ENCODE results near the gene POU3F4. TPM values are rescaled to one million over a fixed set of nuclear protein-coding genes. Genes with fewer than 3 reads are reported as not detected.

Gene POU3F4
- total and polyA plus RNA-seq, 2 of the 8 experiments (the other 6 are each of a cell fraction or from before 2014, with no cell fraction given): 1.1 to 1.9 TPM

GRCh38 chrX:83529950-83530349 lies 21.9 kb downstream of the POU3F4 start (continued):
- TF ChIP-seq JUN (IDR thresholded peaks at IDR 0.05; ENCODE audit: low read depth, low read length): no peak
